NCI-H187 (cell line): ENCODE data around the gene APC2.

Experiments
- DNase-seq, 2 experiments: peaks; one replicate each; lab custom pipeline; 2025; lab: John Stamatoyannopoulos, UW

Gene APC2, protein sequence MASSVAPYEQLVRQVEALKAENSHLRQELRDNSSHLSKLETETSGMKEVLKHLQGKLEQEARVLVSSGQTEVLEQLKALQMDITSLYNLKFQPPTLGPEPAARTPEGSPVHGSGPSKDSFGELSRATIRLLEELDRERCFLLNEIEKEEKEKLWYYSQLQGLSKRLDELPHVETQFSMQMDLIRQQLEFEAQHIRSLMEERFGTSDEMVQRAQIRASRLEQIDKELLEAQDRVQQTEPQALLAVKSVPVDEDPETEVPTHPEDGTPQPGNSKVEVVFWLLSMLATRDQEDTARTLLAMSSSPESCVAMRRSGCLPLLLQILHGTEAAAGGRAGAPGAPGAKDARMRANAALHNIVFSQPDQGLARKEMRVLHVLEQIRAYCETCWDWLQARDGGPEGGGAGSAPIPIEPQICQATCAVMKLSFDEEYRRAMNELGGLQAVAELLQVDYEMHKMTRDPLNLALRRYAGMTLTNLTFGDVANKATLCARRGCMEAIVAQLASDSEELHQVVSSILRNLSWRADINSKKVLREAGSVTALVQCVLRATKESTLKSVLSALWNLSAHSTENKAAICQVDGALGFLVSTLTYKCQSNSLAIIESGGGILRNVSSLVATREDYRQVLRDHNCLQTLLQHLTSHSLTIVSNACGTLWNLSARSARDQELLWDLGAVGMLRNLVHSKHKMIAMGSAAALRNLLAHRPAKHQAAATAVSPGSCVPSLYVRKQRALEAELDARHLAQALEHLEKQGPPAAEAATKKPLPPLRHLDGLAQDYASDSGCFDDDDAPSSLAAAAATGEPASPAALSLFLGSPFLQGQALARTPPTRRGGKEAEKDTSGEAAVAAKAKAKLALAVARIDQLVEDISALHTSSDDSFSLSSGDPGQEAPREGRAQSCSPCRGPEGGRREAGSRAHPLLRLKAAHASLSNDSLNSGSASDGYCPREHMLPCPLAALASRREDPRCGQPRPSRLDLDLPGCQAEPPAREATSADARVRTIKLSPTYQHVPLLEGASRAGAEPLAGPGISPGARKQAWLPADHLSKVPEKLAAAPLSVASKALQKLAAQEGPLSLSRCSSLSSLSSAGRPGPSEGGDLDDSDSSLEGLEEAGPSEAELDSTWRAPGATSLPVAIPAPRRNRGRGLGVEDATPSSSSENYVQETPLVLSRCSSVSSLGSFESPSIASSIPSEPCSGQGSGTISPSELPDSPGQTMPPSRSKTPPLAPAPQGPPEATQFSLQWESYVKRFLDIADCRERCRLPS (N-terminal part only)

DNA sequence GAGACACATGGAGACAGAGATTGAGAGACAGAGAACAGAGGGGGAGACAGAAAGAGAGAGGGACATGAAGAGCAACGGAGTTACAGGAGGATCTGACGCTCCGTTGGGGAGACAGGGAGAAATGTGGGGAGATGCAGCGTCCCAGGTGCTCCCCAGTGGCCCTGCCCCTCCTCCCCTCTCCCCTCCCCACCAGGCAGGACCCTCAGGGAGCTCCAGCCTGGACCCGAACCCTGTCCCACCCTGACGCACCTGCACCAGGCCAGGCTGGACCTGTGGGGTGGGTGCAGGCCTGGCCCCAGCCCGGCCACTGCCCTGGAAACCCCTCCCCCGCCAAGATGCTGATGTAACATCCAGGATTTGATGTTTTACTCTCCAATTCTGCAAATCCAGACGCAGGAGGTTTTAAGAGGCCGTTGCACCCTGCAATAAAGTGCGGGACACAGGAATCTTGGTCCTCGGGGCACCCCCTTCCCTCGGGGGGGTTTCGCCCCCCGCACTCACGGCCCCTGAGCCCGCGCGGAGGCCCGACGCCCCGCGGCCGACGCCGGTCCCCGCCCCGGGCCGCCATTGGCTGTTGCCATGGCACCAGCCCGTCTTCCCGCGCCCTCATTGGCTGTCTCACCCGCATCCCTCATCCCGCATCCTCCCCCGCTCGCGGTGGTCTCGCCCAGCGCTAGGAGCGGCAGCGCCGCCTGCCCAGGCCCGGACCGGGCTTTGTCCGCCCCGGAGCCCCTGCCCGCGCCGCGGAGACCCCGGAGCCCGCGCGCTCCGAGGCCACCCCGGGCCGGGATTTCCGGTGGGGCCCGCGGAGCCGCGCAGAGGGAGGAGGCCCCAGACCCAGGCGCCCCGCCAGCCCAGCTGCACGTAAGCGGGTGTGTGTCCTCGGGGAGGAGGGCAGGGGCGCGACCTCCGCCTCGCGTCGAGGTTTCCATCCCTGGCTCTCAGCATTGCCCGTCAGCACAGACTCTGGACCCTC, at the start of gene APC2:
Gene APC2 (plus strand): TSS at position 655 of the 976 bp plus-strand sequence. CDS start 2,881 bp downstream, outside the sequence.
- no peak for DNase-seq

DNA sequence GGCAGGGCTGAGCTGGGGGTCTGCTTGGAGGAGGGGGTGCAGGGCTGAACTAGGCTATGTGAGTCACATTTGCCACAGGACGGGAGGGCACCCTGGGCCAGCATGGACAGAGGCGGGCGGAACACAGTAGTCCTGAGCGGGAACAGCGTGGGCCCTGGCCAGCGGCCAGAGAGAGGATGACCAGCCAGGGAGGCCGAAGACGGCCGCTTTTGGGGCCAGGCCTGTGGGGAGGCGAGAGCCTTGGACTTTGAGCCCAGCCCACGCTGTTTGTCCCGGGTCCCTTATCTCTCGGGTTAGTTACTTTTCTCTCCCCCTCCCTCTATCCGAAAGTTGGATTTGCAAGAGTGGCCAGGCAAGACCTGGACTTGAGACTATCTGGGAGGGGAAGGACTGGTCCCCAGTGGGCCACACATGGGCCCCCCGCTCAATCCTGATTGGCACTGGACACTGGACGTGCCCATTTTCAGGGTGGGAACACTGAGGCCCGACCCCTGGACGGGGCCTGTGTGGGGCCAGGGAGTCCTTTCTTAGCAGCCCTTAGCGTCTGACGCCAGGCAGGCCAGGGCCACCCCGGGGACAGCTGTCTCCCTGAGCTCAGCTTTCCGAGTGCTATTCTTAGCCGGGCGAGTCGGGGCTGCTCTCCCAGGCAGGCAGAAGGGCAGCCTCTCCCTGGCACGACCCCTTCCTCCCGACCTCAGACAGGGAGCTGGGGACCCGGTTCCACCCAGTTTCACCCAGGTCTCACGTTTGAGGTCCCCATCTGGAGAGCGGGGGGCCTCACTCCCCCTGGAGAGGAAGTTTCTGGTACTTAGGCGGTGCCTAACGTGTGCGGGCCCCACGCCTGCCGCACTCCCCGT, 49.4 kb upstream of the APC2 start:
- no peak for DNase-seq

- peak in 1 of 2 experiments; percentile 50 for DNase-seq
Observed at GRCh38 chr19:1401138-1401888, 48.6 kb upstream of the APC2 start, which contains the start of gene GAMT. GAMT (minus strand) TSS chr19:1401542; CDS start chr19:1401476, 66 bp downstream.

DNA sequence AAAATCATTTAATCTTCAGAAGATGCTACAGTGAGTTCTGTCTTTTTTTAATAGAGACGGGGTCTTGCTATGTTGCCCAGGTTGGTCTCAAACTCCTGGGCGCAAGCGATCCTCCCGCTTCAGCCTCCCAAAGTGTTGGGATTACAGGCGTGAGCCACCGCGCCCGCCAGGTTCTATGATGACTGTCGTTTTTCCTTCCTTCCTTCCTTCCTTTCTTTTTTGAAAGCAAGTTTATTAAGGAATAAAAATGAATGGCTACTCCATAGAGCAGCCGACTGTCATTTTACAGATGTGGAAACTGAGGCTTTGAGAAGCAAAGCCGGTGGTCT, 48.1 kb upstream of the APC2 start:
- no peak for DNase-seq

GRCh38 chr19:1402411-1403070, 47.4 kb upstream of the APC2 start:
- no peak for DNase-seq

DNA sequence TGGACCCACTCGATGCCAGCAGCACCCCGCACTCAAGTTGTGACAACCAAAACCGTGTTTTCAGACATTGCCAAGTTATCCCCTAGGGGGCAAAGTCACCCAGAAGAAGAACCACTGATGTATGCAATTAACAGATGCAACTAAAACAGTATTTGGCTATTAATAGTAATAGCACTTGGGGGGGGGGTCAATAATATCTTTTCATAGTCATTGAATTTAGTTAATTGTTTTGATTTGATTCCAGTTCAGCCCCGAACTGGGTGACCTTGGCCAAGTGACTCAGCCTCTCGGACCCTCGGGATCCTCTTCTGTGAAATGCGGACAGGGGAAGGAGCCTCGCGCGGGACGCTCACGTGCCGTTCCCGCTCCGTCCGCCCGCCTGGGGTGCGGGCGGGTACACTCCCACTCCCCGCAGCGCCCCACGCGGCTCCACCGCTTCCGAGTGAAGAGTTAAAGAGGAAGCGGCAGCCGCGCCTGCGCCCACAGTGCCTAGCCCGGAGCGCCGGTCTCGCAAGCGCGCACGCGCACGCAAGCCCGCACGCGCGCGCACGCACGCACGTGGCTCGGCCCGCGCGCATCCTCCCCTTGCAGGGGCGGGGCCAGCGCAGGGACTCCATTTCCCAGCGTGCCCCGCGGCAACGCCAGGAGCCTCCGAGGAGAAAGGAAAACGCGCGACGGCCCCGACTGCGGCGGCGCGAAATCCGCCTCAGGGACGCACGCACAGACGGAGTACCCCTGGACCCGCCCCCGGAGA, 43.0 kb upstream of the APC2 start:
- DNase-seq = peak; percentile 96 to 99

- no peak for DNase-seq
Observed at GRCh38 chr19:1407528-1408299, 42.2 kb upstream of the APC2 start, which contains the start of gene DAZAP1. DAZAP1 (plus strand) TSS chr19:1407586; CDS start chr19:1407774, 188 bp downstream.

GRCh38 chr19:1408300-1409203, 41.4 kb upstream of the APC2 start:
- DNase-seq = no peak

DNA sequence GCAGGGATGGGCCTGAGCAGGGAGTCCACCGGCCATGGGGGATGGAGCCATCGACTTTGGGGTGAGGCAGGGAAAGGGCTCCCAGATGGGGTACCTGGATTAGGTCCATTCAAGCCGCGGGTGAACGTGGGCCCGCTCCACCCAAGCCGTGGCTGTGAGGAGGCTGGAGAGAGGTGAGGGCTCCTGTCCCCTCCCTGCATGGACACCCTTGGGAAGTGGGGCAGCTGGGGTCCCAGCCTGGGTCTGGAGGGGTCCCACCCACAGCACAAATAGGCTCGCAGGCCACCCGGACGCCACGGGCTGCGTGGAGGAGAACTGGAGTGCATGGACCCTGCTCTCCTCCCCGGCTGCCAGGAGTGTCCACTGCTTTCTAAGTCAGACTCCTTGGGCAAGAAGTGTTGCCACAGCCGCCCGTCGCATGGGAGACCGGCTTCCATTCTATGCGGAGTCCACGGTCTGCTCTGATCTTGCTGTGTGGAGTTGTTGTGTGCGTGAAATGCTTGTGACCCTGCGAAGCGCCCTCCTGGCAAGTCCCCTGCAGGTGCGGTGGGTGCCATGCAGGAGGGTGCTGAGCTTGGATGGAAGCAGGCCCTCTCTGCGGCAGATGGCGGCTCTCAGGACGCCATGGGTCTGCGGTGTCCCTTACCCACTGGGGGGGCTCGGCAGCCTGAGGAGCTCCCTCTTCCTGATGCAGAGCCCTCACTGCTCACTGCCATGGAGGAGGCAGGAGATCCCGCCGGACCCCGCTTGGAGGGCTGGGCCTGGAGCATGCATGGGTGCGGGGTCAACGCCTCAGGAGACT, 40.5 kb upstream of the APC2 start:
- DNase-seq = no peak

GRCh38 chr19:1410136-1410786, 39.7 kb upstream of the APC2 start:
- DNase-seq = no peak

GRCh38 chr19:1410789-1411188, 39.1 kb upstream of the APC2 start:
- DNase-seq = no peak

GRCh38 chr19:1411255-1412191, 38.4 kb upstream of the APC2 start:
- DNase-seq = no peak

DNA sequence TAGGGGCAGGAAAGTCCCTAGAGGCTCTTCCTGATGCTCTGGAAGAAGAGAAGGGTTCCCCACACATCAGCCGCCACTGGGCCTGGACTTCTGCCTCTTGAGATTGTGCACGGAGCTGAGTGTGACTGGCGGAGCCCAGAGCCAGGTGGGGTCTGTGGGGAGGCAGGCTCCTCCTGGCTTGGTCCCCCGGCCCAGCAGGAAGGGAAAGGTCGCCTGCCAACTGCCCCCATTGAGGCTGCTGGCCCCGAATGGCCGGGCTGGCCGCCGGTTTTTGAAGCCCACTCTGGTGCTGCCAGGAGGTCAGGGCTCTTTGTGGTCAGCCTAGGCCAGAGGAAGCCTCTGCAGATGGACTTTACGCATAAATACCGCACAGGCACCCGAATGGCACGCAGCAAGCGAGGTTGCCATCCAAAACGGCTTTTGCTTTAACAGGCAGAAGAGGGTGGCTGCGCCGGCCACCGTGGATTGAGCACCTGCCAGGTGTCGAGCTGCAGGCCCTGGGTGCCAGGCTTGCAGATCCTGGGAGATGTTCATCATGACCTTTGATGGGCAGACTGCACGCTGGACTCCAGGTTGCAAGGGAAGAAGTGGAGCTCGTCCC, 37.5 kb upstream of the APC2 start:
- DNase-seq = no peak
